MCF 10A (cell line): Measurements from ENCODE around the gene PRKCQ. TPM values are rescaled to one million over a fixed set of nuclear protein-coding genes. Genes with fewer than 3 reads are reported as not detected.
A peak's percentile ranks its signal among the peaks of the same experiment; 100 is the strongest.

Source experiments
- BruUV-seq: library from RNA; stranded (reverse); fragments of 400-500 nt; replicated peaks from 2 replicates; lab custom pipeline; 2021; lab: Mats Ljungman, UMichigan
- CTCF ChIA-PET: fragments of 300-600 bp; sonication (Branson Sonifier 250); formaldehyde crosslinking; extraction: SDS; loops from one replicate; lab custom pipeline; 2021; ENCODE audit warnings: antibody characterized with exemption, inconsistent platforms; lab: Yijun Ruan, JAX
- POLR2A ChIA-PET: fragments of 300-600, 350-650 bp; sonication (Branson Sonifier 250); formaldehyde crosslinking; extraction: SDS; loops from one replicate; lab custom pipeline; 2020; ENCODE audit warnings: antibody characterized with exemption, inconsistent platforms; lab: Yijun Ruan, JAX
- DNase-seq: peaks from one replicate; pipeline ENCODE4 v3.0.0-alpha.2; 2018; ENCODE audit not compliant: unreplicated experiment
- H3K27ac Mint-ChIP-seq: one replicate; pipeline ENCODE4 v1.8.0; 2022; ENCODE audit warnings: mild to moderate bottlenecking, low read depth, mixed read lengths; ENCODE audit not compliant: unreplicated experiment
- H3K27me3 Mint-ChIP-seq: one replicate; pipeline ENCODE4 v1.8.0; 2022; ENCODE audit warnings: mixed read lengths; ENCODE audit not compliant: insufficient read depth, unreplicated experiment
- H3K36me3 Mint-ChIP-seq: one replicate; pipeline ENCODE4 v1.8.0; 2022; ENCODE audit warnings: mild to moderate bottlenecking, moderate library complexity, mixed read lengths; ENCODE audit not compliant: insufficient read depth, unreplicated experiment
- H3K4me1 Mint-ChIP-seq: one replicate; pipeline ENCODE4 v1.8.0; 2022; ENCODE audit warnings: mixed read lengths; ENCODE audit not compliant: insufficient read depth, unreplicated experiment
- H3K4me3 Mint-ChIP-seq: one replicate; pipeline ENCODE4 v1.8.0; 2022; ENCODE audit warnings: mild to moderate bottlenecking, moderate library complexity, mixed read lengths; ENCODE audit not compliant: unreplicated experiment
- H3K9me3 Mint-ChIP-seq: one replicate; pipeline ENCODE4 v1.8.0; 2022; ENCODE audit warnings: mixed read lengths; ENCODE audit not compliant: unreplicated experiment
- CTCF ChIP-seq: fragments of 200-600 bp; IDR thresholded peaks from one replicate; pipeline ENCODE4 v1.8.0; 2022; ENCODE audit warnings: antibody characterized with exemption, mild to moderate bottlenecking; ENCODE audit not compliant: unreplicated experiment
- intact Hi-C: fragments of 100-400 bp; cut with micrococcal nuclease; formaldehyde crosslinking; loops from 2 replicates; pipeline ENCODE4 v1.14.1; 2022
- total RNA-seq: library from RNA; stranded (reverse); gene quantifications from 2 replicates; pipeline ENCODE4 v1.2.3, GENCODE V29; 2022

PRKCQ gene
- total RNA-seq, 1 experiment from 2014 or later: 0.44 TPM

DNA sequence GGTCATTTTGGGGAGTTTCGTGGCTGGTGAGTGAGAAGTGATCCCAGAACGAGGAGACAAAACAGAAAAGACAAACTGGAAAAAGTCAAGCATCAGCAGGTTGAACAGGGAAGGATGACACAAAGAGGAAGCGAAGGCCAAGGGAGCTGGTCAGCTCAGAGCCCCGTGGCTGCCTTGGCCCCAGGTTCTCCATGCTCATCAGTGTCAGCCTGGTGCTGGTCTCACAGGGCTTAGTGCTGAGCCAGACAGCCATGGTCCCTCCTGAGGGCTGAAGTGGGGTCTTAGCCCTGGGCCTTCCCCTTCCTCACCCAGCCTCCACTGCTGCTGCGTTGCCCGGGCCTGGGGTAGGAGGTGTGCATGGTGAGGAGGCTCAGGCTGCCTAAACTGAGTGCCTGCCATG is 193.7 kb downstream of the PRKCQ start:
- peaks cover 7% of the 10 kb centered on the region for H3K4me1 Mint-ChIP-seq
- no peak overlapping the region for H3K27ac Mint-ChIP-seq
- ChIA-PET CTCF (no interaction called here), POLR2A (interaction anchor here (1.4 kb wide), 1 partner anchor 18 kb away, joined by 4 read pairs; no protein-coding TSS in a partner anchor)
- peaks cover 11% of the 10 kb centered on the region for H3K9me3 Mint-ChIP-seq
- H3K27me3 Mint-ChIP-seq: no peaks in the 10 kb centered on the region
- no peak for DNase-seq
- intact Hi-C loops: no loop called here
- no peaks in the 10 kb centered on the region for H3K36me3 Mint-ChIP-seq
- no peak overlapping the region for H3K4me3 Mint-ChIP-seq
- no peak for TF ChIP-seq CTCF
- BruUV-seq: no TSS peak

- Mint-ChIP-seq H3K9me3 (peaks cover 17% of the 10 kb centered on the region), H3K4me3 (no peak overlapping the region), H3K27ac (no peak overlapping the region), H3K36me3 (no peaks in the 10 kb centered on the region), H3K27me3 (no peaks in the 10 kb centered on the region), H3K4me1 (peaks cover 7% of the 10 kb centered on the region)
- intact Hi-C loops: no loop called here
- DNase-seq: peak; percentile 59
- no TSS peak for BruUV-seq
- ChIA-PET CTCF (interaction anchor here (0.5 to 1.4 kb wide), 2 partner anchors 16 to 262 kb away, joined by 5 to 7 read pairs; no protein-coding TSS in a partner anchor), POLR2A (interaction anchor here (0.6 to 1.4 kb wide), 4 partner anchors 17 to 1020 kb away, joined by 3 to 4 read pairs (median 4); no protein-coding TSS in a partner anchor)
- no peak for TF ChIP-seq CTCF
Measured at GRCh38 chr10:6385665-6386064, 194.4 kb downstream of the PRKCQ start.

DNA sequence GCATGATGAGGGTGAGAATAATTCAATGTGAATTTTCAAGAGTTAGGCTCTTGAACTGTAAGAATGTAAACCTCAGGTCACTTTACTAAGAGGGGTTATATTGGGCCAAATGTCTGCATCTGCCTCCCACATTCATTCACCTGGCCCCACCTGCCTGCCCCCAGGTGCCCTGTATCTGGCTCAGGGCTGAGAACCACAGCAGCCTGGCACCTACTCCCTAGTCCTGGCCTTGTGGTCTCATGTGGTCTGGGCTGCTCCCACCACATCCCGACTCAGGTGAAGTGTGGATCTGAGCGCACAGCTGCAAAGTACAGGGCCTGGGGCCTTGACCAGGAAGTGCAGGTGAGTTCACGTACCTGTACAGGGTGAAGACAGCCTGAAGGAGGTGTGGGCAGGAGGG is 195.2 kb downstream of the PRKCQ start:
- Mint-ChIP-seq H3K9me3 (peaks cover 16% of the 10 kb centered on the region), H3K4me1 (peaks cover 7% of the 10 kb centered on the region), H3K4me3 (no peak overlapping the region), H3K27me3 (no peaks in the 10 kb centered on the region), H3K27ac (no peak overlapping the region), H3K36me3 (no peaks in the 10 kb centered on the region)
- CTCF ChIA-PET: interaction anchor here (1.4 kb wide), 1 partner anchor 17 kb away, joined by 7 read pairs; no protein-coding TSS in a partner anchor
- no peak for DNase-seq
- POLR2A ChIA-PET: interaction anchor here (0.6 to 0.9 kb wide), 3 partner anchors 110 to 1020 kb away, joined by 3 to 4 read pairs (median 3); no protein-coding TSS in a partner anchor
- no TSS peak for BruUV-seq
- intact Hi-C loops: no loop called here
- no peak for TF ChIP-seq CTCF

DNA sequence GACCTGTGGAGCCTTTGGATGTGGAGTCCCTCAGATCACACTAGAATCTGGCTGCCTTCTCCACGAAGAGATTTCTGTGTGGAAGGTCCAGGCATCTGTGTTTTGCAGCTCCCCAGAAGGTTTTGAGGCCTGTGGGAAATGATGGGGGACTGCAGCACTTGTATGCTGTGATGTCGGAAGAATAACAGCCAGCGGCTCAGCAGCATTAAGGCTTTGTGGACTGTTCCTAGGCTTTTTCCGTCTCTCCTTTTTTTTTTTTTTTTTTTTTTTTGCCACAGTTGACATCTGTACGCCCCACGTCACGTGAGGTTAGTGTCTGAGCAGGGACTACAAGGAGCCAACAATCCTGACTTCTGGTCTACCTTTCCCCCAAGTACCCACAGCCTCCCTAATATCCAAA is 196.0 kb downstream of the PRKCQ start:
- BruUV-seq: no TSS peak
- Mint-ChIP-seq H3K27me3 (no peaks in the 10 kb centered on the region), H3K27ac (no peak overlapping the region), H3K36me3 (no peaks in the 10 kb centered on the region), H3K9me3 (peaks cover 8% of the 10 kb centered on the region), H3K4me1 (peaks cover 7% of the 10 kb centered on the region), H3K4me3 (no peak overlapping the region)
- intact Hi-C loops: no loop called here
- TF ChIP-seq CTCF: no peak
- DNase-seq: no peak
- CTCF ChIA-PET: interaction anchor here (2.3 kb wide), 1 partner anchor 181 kb away, joined by 9 read pairs; the partner anchor contains the start of gene PFKFB3
- POLR2A ChIA-PET: no interaction called here
